LNCAP (cell line): ENCODE results near the gene FBXL20.

Source experiments
- TF ChIP-seq, protein P1 (sequence below): fragments of 450-650 bp; IDR thresholded peaks from 2 replicates; pipeline ENCODE4 v1.5.1; 2017; ENCODE audit warnings: mild to moderate bottlenecking

The FBXL20 gene

GRCh38 chr17:39244600-39245570, 156.5 kb downstream of the FBXL20 start:
- TF ChIP-seq, protein P1, sequence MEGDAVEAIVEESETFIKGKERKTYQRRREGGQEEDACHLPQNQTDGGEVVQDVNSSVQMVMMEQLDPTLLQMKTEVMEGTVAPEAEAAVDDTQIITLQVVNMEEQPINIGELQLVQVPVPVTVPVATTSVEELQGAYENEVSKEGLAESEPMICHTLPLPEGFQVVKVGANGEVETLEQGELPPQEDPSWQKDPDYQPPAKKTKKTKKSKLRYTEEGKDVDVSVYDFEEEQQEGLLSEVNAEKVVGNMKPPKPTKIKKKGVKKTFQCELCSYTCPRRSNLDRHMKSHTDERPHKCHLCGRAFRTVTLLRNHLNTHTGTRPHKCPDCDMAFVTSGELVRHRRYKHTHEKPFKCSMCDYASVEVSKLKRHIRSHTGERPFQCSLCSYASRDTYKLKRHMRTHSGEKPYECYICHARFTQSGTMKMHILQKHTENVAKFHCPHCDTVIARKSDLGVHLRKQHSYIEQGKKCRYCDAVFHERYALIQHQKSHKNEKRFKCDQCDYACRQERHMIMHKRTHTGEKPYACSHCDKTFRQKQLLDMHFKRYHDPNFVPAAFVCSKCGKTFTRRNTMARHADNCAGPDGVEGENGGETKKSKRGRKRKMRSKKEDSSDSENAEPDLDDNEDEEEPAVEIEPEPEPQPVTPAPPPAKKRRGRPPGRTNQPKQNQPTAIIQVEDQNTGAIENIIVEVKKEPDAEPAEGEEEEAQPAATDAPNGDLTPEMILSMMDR = peak; percentile 90

GRCh38 chr17:39244016-39244599, 157.3 kb downstream of the FBXL20 start:
- TF ChIP-seq, protein P1 = no peak

GRCh38 chr17:39243155-39243554, 158.3 kb downstream of the FBXL20 start:
- TF ChIP-seq, protein P1 = no peak

- TF ChIP-seq, protein P1 = no peak
These were observed 160.8 kb downstream of the FBXL20 start for GRCh38 chr17:39240631-39241030.

- TF ChIP-seq, protein P1 = peak; percentile 51
These were observed 161.6 kb downstream of the FBXL20 start for GRCh38 chr17:39239640-39240314.

GRCh38 chr17:39238311-39238972, 163.0 kb downstream of the FBXL20 start:
- TF ChIP-seq, protein P1 = no peak

DNA sequence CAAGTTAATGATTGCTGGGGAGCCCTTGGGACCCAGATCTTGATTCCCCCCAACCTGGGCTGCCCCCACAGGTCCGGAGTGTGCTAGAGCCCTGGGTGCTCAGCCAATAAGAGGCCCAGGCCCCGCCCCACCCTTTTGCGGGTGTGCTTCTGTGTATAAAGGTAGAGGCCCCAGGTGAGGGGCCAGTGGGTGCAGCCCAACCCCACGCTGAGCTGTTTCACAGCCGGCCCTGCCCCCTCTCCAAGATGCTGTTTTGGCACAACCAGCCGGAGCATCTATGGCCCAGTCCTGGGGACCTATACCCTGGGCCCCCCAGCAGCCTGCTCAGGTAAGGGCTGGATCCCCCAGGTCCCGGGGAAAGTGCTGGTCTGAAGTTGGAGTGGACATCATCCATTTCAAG, 163.8 kb downstream of the FBXL20 start:
- TF ChIP-seq, protein P1 = no peak
